Measurements from ENCODE around the gene SASS6.

Gene SASS6

GRCh38 chr1:100164216-100164615 lies 31.5 kb upstream of the SASS6 start:
- no peaks in the 10 kb centered on the region for H3K36me3 ChIP-seq (ENCODE audit: control insufficient read depth in 2 of 2, insufficient read depth in 1 of 2, low read length in 2 of 2)
- no peak overlapping the region for H3K4me3 ChIP-seq (ENCODE audit: low read depth, low read length)
- TF ChIP-seq ZBTB11 (tag by site-specific recombination; conservative IDR thresholded peaks at IDR 0.05; ENCODE audit: low read depth) = no peak
- TF ChIP-seq WT1 (tag by site-specific recombination; IDR thresholded peaks at IDR 0.05) = no peak
- TF ChIP-seq ZNF48 (tag by site-specific recombination; IDR thresholded peaks at IDR 0.05) = no peak
- TF ChIP-seq ZNF2 (tag by site-specific recombination; IDR thresholded peaks at IDR 0.05) = no peak
- TF ChIP-seq ZNF76 (tag by site-specific recombination; IDR thresholded peaks at IDR 0.05; ENCODE audit: borderline replicate concordance, low read depth) = no peak
- TF ChIP-seq PRDM10 (tag by site-specific recombination; IDR thresholded peaks at IDR 0.05) = no peak
- TF ChIP-seq, protein P1, sequence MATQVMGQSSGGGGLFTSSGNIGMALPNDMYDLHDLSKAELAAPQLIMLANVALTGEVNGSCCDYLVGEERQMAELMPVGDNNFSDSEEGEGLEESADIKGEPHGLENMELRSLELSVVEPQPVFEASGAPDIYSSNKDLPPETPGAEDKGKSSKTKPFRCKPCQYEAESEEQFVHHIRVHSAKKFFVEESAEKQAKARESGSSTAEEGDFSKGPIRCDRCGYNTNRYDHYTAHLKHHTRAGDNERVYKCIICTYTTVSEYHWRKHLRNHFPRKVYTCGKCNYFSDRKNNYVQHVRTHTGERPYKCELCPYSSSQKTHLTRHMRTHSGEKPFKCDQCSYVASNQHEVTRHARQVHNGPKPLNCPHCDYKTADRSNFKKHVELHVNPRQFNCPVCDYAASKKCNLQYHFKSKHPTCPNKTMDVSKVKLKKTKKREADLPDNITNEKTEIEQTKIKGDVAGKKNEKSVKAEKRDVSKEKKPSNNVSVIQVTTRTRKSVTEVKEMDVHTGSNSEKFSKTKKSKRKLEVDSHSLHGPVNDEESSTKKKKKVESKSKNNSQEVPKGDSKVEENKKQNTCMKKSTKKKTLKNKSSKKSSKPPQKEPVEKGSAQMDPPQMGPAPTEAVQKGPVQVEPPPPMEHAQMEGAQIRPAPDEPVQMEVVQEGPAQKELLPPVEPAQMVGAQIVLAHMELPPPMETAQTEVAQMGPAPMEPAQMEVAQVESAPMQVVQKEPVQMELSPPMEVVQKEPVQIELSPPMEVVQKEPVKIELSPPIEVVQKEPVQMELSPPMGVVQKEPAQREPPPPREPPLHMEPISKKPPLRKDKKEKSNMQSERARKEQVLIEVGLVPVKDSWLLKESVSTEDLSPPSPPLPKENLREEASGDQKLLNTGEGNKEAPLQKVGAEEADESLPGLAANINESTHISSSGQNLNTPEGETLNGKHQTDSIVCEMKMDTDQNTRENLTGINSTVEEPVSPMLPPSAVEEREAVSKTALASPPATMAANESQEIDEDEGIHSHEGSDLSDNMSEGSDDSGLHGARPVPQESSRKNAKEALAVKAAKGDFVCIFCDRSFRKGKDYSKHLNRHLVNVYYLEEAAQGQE (tag by site-specific recombination; IDR thresholded peaks at IDR 0.05) = no peak
- TF ChIP-seq ZNF530 (tag by site-specific recombination; IDR thresholded peaks at IDR 0.05; ENCODE audit: low read depth) = no peak
- H3K4me1 ChIP-seq (ENCODE audit: control insufficient read depth, insufficient read depth, low read length) = peaks cover 3% of the 10 kb centered on the region; the same call in 1 of the 2 replicates
- no peak overlapping the region for H3K27ac ChIP-seq (ENCODE audit: extremely low read depth, low read depth, low read length)
- no peaks in the 10 kb centered on the region for H3K9me3 ChIP-seq (ENCODE audit: control insufficient read depth, insufficient read depth, low read depth, low read length)
- ChIA-PET POLR2A (no interaction called here), CTCF (no interaction called here)

DNA sequence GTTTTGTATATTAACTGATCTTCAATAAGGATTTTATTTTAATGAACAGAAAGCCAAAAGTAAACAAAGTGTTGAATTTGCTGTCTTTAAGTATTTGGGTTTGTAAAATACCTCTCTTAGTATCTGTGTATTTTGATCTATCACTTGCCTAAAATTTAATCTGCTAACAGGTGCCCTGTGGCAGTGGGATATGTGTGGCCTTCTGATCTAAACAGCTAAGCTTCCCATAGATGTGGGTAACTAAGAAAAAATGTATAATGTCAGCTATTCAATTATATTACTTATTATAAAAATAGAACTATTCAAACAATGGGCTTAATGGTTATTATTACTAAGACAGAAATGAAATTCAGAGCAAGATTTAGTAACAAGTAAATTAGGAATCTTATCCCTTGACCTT lies 30.2 kb upstream of the SASS6 start:
- Histone ChIP-seq H3K4me3 (ENCODE audit: low read depth, low read length) (no peak overlapping the region), H3K9me3 (ENCODE audit: control insufficient read depth, insufficient read depth, low read depth, low read length) (no peaks in the 10 kb centered on the region), H3K4me1 (ENCODE audit: control insufficient read depth, insufficient read depth, low read length) (peaks cover 3% of the 10 kb centered on the region; the same call in 1 of the 2 replicates), H3K36me3 (ENCODE audit: control insufficient read depth in 2 of 2, insufficient read depth in 1 of 2, low read length in 2 of 2) (no peaks in the 10 kb centered on the region), H3K27ac (ENCODE audit: extremely low read depth, low read depth, low read length) (no peak overlapping the region)
- ChIA-PET CTCF (no interaction called here), POLR2A (no interaction called here)
- TF ChIP-seq GLI4 (tag by site-specific recombination; IDR thresholded peaks at IDR 0.05) (no peak), YY1 (tag by site-specific recombination; IDR thresholded peaks at IDR 0.05) (no peak), ZNF26 (tag by site-specific recombination; IDR thresholded peaks at IDR 0.05) (no peak), BCL11B (tag by site-specific recombination; IDR thresholded peaks at IDR 0.05; ENCODE audit: low read depth) (no peak), ZNF639 (tag by site-specific recombination; IDR thresholded peaks at IDR 0.05) (no peak), HOXD13 (CRISPR knock-in tag; IDR thresholded peaks at IDR 0.05; ENCODE audit: borderline replicate concordance) (no peak), SCRT2 (tag by site-specific recombination; IDR thresholded peaks at IDR 0.05) (no peak), PRDM10 (tag by site-specific recombination; IDR thresholded peaks at IDR 0.05) (no peak)
- TF ChIP-seq, protein P2, sequence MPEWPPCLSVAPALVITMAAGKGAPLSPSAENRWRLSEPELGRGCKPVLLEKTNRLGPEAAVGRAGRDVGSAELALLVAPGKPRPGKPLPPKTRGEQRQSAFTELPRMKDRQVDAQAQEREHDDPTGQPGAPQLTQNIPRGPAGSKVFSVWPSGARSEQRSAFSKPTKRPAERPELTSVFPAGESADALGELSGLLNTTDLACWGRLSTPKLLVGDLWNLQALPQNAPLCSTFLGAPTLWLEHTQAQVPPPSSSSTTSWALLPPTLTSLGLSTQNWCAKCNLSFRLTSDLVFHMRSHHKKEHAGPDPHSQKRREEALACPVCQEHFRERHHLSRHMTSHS (tag by site-specific recombination; IDR thresholded peaks at IDR 0.05) = no peak

All from HEK293 (cell line).